Esophagus squamous epithelium (tissue), 5 donors: ENCODE results near the gene SP8. TPM values are rescaled to one million over a fixed set of nuclear protein-coding genes. Genes with fewer than 3 reads are reported as not detected.

Source experiments
- DNase-seq: peaks from one replicate; lab custom pipeline; 2025; lab: John Stamatoyannopoulos, UW
- H3K27ac ChIP-seq, 4 donors: fragments of 200-600 bp; sonication (generic); one replicate each; pipeline ENCODE4 v1.5.1; 2016 to 2019; ENCODE audit warnings: mild to moderate bottlenecking in 1 of 4
- H3K27me3 ChIP-seq, 4 donors: fragments of 200-600 bp; sonication (generic); 1 replicate in 3 of 4; 2 replicates in 1 of 4; pipeline versions ENCODE4 v1.5.1 to v1.6.0; 2017 to 2021; ENCODE audit warnings: antibody characterized with exemption in 1 of 4
- H3K36me3 ChIP-seq, 3 donors: fragments of 200-600 bp; sonication (generic); one replicate each; pipeline ENCODE4 v1.5.1; 2016 to 2019
- H3K4me1 ChIP-seq, 3 donors: fragments of 200-600 bp; sonication (generic); one replicate each; pipeline ENCODE4 v1.5.1; 2017 to 2019
- H3K4me3 ChIP-seq, 4 donors: fragments of 200-600 bp; sonication (generic); 1 replicate in 3 of 4; 2 replicates in 1 of 4; pipeline ENCODE4 v1.5.1; 2016 to 2019; ENCODE audit warnings: mild to moderate bottlenecking in 2 of 4, moderate library complexity in 1 of 4
- H3K9me3 ChIP-seq, 3 donors: fragments of 200-600 bp; sonication (generic); one replicate each; pipeline ENCODE4 v1.5.1; 2016 to 2019
- POLR2A ChIP-seq, 4 donors: fragments of 450-650 bp; IDR thresholded peaks; one replicate each; pipeline ENCODE4 v1.6.1; 2017; ENCODE audit warnings: antibody characterized with exemption in 4 of 4, mild to moderate bottlenecking in 4 of 4, moderate library complexity in 3 of 4
- WGBS, 2 donors: methylation state at CpG; one replicate each; pipeline ENCODE4 v1.1.5; 2018; 5-methylcytosine and 5-hydroxymethylcytosine counted together
- intact Hi-C: fragments of 100-400 bp; cut with DNase I; formaldehyde crosslinking; loops from one replicate; pipeline ENCODE4 v1.15.0; 2022
- total RNA-seq, 4 donors: library from RNA; depleted of rRNA; stranded (reverse); fragments of >200 nt; gene quantifications; one replicate each; pipeline ENCODE4 v1.1.0, GENCODE V29; 2016
- TF ChIP-seq, protein P1 (sequence below), 6 experiments: fragments of 450-650 bp in 4 of 6; fragments of 200-600 bp in 2 of 6; sonication (generic) in 2 of 6; IDR thresholded peaks; one replicate each; pipeline ENCODE4 v1.5.1; 2016 to 2019; ENCODE audit warnings: antibody characterized with exemption in 6 of 6, mild to moderate bottlenecking in 4 of 6, moderate library complexity in 4 of 6
- donor health status: DM: yes; HTN: yes; CAD: no.

The SP8 gene
- total RNA-seq, 4 donors from 2014 or later: not detected

DNA sequence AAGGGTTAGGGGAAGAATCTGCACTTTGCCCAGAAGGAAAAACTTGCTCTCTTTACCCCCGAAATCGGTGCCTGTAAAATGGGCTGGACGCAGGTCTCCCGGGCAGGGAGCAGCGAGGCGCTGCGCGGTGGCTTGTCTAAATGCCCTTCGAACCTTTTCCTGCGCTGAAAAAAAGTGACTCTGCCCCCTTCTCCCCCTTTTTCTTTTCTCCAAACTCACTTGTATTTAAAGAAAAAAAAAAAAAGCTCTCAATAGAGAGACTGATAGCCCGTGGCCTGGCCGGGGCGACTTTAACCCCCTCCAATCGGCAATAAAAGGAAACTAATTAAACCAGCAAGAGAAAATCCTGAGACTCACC is 286 bp downstream of the SP8 start:
- H3K4me1 ChIP-seq: peaks cover 20 to 50% (median 33%) of the 10 kb centered on the region in 3 donors
- H3K4me3 ChIP-seq: peak overlapping the region; percentile 0 to 55 (median 30)
- no peak for TF ChIP-seq POLR2A (IDR thresholded peaks at IDR 0.05)
- TF ChIP-seq, protein P1, sequence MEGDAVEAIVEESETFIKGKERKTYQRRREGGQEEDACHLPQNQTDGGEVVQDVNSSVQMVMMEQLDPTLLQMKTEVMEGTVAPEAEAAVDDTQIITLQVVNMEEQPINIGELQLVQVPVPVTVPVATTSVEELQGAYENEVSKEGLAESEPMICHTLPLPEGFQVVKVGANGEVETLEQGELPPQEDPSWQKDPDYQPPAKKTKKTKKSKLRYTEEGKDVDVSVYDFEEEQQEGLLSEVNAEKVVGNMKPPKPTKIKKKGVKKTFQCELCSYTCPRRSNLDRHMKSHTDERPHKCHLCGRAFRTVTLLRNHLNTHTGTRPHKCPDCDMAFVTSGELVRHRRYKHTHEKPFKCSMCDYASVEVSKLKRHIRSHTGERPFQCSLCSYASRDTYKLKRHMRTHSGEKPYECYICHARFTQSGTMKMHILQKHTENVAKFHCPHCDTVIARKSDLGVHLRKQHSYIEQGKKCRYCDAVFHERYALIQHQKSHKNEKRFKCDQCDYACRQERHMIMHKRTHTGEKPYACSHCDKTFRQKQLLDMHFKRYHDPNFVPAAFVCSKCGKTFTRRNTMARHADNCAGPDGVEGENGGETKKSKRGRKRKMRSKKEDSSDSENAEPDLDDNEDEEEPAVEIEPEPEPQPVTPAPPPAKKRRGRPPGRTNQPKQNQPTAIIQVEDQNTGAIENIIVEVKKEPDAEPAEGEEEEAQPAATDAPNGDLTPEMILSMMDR (IDR thresholded peaks at IDR 0.05): no peak
- H3K9me3 ChIP-seq: no peaks in the 10 kb centered on the region
- intact Hi-C loops: loop anchor here (10.0 kb wide), 1 partner anchor 468 kb away; no protein-coding TSS in a partner anchor
- H3K27ac ChIP-seq: no peak overlapping the region
- no peaks in the 10 kb centered on the region for H3K36me3 ChIP-seq
- 10 to 19% methylated on average over 14 of the region's 14 CpGs for WGBS, 2 donors
- no peak for DNase-seq
- peaks cover 27 to 100% (median 51%) of the 10 kb centered on the region in 4 donors for H3K27me3 ChIP-seq

DNA sequence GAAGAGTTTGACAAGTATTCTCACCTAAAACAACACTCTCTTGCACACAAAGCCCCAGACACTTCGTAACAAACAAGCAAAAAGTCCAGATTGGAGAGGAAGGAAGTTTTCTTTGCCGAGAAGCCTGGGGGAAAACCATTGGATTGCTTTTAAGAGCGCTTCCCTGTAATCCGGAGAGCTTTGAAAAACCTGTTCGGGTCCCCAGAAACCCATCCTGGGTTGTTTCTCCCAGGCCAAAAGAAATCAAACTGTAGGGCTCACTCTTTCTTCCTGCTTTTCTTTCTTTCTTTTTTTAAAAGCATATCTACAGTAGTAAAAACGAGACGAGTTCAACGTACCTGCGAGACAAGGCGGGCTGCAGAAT is 655 bp downstream of the SP8 start:
- Histone ChIP-seq H3K27me3 (peaks cover 25 to 100% (median 48%) of the 10 kb centered on the region in 4 donors), H3K4me1 (peaks cover 20 to 47% (median 33%) of the 10 kb centered on the region in 3 donors), H3K27ac (no peak overlapping the region), H3K36me3 (no peaks in the 10 kb centered on the region), H3K4me3 (peak overlapping the region; percentile 0 to 55 (median 30)), H3K9me3 (no peaks in the 10 kb centered on the region)
- intact Hi-C loops: loop anchor here (10.0 kb wide), 1 partner anchor 469 kb away; no protein-coding TSS in a partner anchor
- WGBS, 2 donors: 3 to 9% methylated on average over 10 of the region's 10 CpGs
- TF ChIP-seq, protein P1 (IDR thresholded peaks at IDR 0.05): no peak
- no peak for TF ChIP-seq POLR2A (IDR thresholded peaks at IDR 0.05)
- DNase-seq: no peak

DNA sequence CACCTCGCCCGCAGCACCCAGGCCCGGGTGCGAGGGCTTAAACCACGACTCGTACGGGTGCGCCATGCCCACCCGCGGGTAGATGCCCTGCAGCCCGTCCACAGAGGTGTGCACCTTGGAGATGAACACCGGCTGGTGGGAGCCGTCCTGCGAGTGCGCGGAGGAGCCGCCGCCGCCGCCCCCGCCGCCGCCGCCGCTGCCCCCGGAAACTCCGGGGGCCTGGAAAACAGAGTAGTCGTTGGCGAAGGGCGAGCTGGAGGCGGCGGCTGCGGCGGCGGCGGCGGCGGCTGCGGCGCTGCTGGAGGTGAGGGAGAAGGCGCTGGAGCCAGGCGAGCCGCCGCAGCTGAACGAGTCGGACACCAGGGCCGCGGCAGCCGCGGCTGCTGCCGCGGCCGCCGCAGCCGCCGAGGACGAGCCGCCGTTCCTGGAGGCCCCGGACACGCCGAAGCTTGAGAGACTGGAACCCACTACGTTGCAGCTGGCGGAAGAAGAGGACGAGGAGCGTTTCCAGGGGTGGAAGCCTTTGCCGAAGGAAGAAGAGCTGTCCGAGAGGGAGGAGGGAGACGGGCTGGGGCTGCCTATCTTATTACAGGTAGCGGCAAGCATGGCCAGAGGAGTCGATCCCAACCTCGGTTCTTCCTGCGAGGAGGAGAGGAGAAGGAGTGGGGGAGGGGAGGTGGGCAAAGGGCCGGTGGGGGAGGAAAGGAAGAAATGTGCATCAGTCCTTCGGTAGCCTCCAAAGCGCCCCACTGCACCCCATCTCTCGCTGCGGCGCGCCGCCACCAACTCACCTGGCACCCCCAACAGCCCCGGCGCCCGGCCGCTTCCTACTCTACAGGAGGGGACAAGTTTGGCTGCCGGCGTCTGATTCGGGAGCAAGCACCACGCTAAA is 1.3 kb downstream of the SP8 start:
- TF ChIP-seq POLR2A (IDR thresholded peaks at IDR 0.05): no peak
- TF ChIP-seq, protein P1 (IDR thresholded peaks at IDR 0.05): no peak
- Histone ChIP-seq H3K36me3 (no peaks in the 10 kb centered on the region), H3K27ac (no peak overlapping the region), H3K27me3 (peaks cover 22 to 100% (median 46%) of the 10 kb centered on the region in 4 donors), H3K9me3 (no peaks in the 10 kb centered on the region), H3K4me1 (peaks cover 20 to 44% (median 33%) of the 10 kb centered on the region in 3 donors), H3K4me3 (peak overlapping the region; percentile 15 to 55 (median 30))
- WGBS, 2 donors: 5 to 8% methylated on average over 4 to 17 of the region's 89 CpGs
- DNase-seq: no peak
- intact Hi-C loops: loop anchor here (10.0 kb wide), 1 partner anchor 469 kb away; no protein-coding TSS in a partner anchor

DNA sequence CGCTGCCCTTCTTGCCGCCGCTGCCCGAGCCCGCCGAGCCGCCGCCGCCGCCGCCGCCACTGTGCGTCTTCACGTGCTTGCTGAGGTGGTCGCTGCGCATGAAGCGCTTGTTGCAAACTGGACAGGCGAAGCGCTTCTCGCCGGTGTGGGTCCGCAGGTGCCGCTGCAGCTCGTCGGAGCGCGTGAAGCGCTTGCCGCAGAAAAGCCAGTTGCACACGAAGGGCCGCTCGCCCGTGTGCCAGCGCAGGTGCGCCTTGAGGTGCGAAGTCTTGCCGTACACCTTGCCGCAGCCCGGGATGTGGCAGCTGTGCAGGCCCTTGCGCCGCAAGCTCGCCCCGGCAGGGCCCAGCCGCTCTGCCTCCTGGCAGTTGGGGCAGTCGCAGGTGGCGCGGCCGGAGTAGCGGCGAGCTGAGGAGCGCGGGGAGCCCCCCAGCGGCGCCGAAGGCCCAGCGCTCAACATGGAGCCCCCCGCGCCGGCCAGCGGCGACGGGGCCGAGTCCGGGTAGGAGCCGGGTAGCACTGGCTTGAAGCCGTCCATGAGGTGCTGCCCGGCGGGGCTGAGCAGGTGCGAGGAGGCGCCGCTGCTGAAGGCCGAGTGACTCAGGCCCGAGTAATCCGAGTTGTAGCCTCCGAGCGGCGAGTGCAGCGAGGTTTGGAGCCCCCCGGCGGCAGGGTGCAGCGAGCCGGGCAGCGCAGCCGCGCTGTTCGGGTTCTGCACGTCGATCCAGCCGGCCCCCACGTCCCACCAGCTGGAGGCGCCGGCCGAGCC is 2.1 kb downstream of the SP8 start:
- Histone ChIP-seq H3K9me3 (no peaks in the 10 kb centered on the region), H3K4me3 (peak overlapping the region; percentile 15 to 55 (median 32)), H3K27me3 (peaks cover 22 to 100% (median 46%) of the 10 kb centered on the region in 4 donors), H3K4me1 (peaks cover 20 to 44% (median 33%) of the 10 kb centered on the region in 3 donors), H3K27ac (no peak overlapping the region), H3K36me3 (no peaks in the 10 kb centered on the region)
- intact Hi-C loops: loop anchor here (10.0 kb wide), 1 partner anchor 470 kb away; no protein-coding TSS in a partner anchor
- TF ChIP-seq, protein P1 (IDR thresholded peaks at IDR 0.05): no peak
- TF ChIP-seq POLR2A (IDR thresholded peaks at IDR 0.05): no peak
- WGBS, 2 donors: 22% methylated on average over 8 of the region's 93 CpGs; no CpG with 5 or more reads in 1 of the 2 donors
- DNase-seq: no peak
